Stimulated activated CD4-positive, alpha-beta T cell treated with anti-CD3 and anti-CD28 coated beads, Interleukin-4, amount 100 ng/mL, for 48 hours (primary cell): ENCODE measurements around the gene PPP1R12C.

Source experiments
- DNase-seq, 2 donors: peaks; one replicate each; pipeline ENCODE4 v3.0.0-alpha.2; 2020; ENCODE audit warnings: low read depth in 2 of 2

PPP1R12C gene

DNA sequence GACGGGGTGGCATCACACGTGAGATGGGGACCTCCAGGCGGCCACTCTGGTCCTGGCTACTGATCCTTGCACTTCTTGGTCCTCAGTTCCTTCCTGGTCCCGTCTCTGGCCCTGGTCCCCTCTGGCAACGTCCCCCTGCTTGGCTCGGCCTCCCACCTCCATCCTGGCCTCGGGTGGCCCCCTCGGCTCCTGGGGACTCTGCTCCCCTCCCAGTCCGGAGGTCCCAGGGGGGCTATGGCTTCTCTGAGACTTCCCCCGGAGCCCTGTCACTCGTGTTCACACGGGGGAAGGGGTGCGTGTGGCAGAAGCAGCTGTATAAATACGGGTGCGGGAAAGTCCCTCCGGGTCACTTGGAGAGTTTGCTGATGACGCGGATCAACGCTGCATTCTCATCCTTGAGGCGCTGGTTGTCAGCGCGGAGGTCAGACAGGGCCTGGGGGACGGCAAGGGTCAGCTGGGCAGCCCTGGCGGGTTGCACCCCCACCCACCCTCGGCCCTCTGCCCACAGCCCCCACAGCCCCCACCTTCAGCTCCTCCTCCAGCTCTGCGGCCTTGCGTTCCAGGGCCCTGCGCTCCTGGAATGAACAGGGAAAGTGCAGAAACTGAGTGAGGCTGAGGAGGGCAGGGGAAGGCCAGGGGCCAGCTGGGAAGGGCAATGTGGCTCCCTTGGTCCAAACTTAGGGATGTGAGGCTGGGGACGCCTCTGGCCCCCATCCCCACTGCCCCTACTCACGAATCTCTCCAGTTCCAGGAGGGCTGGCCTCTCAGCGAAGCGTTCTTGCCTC, 26.1 kb downstream of the PPP1R12C start:
- DNase-seq = no peak

DNA sequence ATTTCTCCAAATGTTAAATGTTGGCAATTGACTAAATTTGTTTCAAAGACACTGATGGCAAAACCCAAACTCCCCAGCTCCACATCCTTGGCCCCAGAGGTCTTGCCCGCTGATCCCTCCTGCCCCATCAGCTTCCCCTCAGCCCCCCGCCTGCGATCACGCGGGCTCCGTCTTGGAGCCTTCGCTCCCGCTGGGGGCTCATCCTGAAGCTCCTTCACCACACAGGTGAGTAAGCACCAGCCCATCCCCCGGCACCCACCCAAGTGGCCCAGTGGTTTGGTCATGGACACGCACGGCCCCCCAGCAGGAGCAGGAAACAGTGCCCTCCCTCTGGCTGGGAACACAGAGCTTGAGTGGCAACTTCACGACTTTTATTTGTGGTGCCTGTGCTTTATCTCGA, 26.9 kb downstream of the PPP1R12C start:
- no peak for DNase-seq

DNA sequence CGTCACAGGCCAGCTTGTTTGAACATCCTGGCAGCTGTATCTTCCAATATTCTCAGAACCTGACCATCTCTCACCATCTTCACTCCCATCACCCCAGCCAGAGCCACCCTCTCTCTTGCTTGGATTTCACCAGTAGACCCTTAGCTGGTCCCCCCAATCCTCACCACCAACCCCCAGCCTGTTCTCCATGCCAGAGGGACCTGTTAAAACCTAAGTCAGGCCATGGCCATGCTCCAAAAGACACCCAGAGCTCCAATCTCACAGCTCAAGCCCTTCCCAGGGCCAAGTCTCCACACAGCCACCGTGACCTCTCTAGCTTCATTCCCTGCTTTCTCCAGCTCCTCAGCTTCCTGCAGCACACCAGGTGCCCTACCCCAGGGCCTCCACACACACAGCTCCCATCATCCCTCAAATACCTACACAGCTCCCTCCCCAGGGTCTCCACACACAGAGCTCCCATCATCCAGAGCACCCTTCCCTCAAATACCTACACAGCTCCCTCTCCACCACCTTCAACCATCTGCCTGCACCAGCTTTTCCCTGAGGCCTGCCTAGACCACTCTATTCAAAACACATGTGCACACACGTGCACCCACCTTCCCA, 28.0 kb downstream of the PPP1R12C start:
- DNase-seq = no peak

DNA sequence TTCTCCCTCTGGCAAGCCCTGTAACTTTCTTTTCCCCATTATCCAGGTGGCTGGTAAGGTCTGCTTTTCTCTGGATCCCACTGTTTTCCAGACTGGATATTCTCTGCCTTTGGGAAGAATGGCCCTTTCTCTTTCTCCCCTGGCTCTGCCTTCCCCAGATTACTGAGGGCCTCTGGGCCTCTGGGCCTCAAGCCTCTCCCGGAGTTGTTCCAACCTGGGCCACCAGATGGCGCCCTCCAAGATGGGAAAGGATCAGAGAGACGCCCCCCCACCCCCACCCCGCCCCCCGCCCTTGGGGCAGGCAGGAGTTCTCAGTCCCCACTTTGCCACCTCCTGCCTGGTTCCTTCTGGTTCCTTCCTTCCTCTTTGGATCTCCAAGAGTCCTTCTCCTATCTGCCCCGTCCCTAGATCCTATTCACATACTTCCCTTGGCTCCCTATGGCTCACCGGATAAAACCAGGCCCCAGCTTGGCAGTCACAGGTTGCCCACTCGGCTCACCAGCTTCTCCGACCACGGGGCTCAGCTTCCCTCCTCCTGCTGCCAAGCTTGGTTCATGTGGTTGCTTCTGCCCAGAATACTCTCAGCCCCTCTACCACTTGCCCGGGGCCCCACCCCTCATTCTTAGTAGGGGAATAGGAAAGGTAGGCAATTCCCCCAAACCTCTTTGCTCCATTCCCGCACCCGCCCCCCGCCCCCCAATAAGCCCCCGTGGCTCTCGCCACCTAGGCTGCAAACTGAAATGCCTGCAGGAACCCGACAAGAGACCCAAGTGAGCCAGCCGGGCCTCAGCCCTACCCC, 28.7 kb downstream of the PPP1R12C start:
- peak; percentile 78 to 93 for DNase-seq

DNA sequence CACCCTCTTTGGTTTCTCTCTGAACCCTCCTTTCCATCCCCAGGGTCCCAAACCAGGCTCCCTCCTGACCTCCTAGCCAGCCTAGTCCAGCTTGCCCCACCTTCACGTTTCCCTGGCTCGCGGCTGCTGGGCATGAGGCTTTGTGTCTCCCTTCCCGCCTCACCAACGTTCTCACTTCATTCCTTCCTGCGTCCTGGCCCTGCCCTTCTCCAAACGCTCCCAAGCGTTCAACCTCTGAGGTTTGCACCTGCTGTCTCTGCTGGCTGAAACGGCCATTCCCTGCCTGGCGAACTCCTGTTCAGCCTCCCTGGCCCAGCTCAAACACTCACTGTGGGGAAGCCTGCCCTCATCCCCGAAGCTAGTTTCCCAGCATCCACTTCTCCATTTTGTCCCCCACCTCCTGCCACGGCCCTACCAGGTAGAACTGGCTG, 29.4 kb downstream of the PPP1R12C start:
- DNase-seq = no peak

DNA sequence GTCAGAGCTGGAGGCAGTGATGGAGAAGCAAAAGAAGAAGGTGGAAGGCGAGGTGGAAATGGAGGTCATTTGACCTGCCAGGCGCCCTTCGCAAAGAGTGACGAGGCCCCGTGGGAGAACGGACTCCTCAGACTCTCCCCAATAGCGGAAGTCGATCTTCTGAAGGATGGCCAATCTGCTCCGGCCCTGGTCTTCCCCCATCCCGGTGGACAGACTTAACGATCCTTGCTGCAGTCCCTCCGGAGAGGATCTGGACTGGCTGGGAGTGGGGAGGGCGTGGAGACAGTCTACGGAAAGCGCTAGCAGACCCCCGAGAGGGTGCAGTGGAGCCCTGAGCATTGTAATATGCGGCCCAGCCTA, 29.9 kb downstream of the PPP1R12C start:
- DNase-seq = no peak

DNA sequence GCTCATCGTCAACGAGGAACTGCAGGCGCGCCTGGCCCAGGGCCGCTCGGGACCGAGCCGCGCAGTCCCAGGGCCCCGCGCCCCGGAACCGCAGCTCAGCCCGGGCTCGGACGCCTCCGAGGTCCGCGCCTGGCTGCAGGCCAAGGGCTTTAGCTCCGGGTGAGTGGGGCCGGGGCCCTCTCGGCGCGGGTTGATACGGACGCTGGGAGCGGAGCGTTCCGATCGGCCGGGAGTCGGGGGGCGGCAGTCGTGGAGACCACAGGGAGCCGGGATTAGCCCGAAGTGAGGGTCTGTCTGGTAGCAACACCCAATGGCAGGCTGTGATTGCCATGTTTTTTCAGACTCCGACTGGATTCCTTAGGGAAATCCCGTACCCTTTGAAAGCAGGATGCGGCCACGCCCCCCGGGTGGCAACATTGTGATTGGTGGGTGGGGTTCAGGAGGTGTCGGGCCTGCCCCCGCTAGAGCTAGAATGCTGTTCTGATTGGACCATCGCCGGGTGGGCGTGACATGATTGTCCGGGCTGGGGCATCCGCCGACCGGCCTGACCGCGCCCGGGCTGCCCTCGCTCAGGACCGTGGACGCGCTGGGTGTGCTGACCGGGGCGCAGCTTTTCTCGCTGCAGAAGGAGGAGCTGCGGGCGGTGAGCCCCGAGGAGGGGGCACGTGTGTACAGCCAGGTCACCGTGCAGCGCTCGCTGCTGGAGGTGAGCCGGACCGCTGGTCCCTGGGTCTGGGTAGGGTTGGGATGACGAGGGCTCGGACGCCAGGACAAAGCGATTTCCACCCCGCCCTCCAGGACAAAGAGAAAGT, 30.5 kb downstream of the PPP1R12C start:
- DNase-seq = peak; percentile 41 to 51

DNA sequence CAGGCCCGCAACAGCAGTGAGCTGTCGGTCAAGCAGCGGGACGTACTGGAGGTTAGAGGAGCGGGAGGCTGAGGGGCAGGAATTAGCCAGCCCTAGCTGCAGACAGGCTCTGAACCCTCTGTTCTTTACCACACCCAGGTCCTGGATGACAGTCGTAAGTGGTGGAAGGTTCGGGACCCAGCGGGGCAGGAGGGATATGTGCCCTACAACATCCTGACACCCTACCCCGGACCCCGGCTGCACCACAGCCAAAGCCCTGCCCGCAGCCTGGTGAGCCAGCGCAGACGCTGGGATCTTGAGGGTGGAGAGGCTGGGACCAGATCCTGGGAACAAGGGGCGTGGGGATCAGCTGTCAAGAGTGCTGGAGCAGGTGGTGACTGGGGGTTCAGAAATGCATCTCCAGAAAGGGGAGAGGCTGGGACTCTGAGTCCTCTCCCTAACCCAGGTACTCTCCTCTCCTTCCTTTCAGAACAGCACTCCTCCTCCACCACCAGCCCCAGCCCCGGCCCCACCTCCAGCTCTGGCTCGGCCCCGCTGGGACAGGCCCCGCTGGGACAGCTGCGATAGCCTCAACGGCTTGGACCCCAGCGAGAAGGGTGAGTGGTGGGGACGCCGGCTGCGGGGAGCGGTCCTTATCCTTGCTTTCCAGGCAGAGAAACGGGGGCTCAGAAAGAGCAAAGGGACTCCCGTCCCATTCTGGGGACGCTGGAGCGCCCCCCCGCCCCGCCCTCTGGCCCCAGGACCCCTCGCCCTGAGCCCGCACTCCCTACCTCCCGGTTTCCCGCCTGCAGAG, 31.3 kb downstream of the PPP1R12C start:
- DNase-seq = no peak

DNA sequence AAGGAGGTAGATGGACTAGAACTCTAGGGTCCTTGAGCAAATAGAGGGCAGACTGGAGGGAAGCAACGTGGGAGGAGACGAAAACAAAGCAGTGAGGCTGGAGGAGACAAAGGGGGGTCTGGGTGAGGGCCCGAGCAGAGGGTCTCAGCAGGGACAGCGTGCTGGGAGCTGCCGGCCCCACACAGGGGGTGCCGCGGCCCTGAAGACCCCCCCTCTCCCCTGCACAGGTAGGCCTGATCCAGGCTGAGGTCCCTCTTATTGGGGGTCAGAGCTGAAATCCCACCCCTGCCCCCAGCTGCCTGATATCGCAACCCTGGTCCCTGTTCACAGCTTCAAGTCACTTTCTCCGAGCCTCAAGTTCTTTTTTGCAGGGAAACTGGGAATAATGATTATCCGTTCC, 33.0 kb downstream of the PPP1R12C start:
- no peak for DNase-seq

DNA sequence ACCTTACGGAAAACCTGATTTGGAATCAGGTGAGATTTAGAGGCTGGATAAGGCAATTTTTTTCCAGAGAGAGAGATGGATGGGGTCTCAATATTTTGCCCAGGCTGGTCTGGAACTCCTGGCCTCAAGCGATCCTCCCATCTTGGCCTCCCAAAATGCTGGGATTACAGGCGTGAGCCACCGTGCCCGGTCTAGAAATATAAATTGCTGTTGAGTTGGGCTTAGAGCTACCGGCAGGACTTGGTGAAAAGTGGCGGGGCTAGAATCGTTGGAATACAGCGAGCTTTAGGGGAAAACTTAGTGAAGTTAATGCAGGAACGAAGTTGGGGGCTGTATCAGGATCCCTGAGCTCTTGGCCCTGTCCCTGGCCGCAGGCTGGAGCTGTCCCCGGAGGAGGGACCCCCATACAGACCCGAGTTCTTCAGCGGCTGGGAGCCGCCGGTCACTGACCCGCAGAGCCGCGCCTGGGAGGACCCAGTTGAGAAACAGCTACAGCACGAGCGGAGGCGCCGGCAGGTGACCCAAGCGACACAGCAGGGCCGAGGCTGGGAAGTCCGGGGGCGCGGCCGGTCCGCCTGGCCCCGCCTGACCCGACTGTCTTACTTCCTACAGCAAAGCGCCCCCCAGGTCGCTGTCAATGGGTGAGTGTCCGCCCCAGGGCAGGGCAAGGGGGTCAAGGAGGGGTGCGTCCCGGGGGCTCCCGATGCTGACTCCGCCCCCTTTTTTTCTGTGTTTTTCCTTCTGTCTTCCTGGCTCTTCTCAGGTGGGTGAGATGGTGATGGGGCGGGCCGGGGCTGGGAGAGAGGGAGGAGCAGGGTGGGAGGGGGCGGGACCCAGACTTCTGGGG, 34.2 kb downstream of the PPP1R12C start:
- DNase-seq = no peak

DNA sequence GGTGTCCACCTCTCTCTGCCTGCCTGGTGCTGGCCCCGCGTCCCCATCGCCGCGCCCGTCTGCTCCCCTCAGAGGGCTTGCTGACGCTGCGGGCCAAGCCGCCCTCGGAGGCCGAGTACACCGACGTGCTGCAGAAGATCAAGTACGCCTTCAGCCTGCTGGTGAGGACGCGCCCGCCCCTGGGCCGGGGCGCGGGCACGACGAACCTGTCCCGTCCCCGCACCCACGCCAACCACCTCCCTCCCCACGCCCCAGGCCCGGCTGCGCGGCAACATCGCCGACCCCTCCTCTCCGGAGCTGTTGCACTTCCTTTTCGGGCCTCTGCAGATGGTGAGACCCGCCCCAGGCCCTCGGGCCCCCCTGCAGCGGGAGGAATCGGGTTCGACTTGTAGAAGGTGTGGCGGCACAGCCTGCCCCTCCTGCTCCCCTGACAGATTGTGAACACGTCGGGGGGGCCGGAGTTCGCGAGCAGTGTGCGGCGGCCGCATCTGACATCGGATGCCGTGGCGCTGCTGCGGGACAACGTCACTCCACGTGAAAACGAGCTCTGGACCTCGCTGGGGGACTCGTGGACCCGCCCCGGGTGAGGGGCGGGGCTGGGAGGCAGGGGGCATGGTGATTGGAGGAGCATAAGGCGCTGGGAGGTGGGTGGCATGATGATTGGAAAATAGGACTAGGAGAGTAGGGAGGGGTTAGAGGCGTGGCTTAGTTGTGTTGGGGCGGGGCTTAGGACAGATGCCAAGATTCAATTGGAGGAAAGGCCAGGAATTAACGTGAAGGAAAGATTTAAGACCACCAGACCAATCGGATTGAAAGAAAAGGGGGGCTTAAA, 35.2 kb downstream of the PPP1R12C start:
- DNase-seq = peak; percentile 51 to 62

DNA sequence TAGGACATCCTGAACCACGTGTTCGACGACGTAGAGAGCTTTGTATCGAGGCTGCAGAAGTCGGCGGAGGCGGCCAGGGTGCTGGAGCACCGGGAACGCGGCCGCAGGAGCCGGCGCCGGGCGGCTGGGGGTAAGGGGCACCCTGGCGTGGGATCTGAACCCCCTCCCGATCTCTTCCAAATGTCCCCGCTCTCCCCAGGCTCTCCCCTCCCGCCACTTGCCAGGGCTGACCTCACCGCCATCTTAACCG, 35.7 kb downstream of the PPP1R12C start:
- no peak for DNase-seq

DNA sequence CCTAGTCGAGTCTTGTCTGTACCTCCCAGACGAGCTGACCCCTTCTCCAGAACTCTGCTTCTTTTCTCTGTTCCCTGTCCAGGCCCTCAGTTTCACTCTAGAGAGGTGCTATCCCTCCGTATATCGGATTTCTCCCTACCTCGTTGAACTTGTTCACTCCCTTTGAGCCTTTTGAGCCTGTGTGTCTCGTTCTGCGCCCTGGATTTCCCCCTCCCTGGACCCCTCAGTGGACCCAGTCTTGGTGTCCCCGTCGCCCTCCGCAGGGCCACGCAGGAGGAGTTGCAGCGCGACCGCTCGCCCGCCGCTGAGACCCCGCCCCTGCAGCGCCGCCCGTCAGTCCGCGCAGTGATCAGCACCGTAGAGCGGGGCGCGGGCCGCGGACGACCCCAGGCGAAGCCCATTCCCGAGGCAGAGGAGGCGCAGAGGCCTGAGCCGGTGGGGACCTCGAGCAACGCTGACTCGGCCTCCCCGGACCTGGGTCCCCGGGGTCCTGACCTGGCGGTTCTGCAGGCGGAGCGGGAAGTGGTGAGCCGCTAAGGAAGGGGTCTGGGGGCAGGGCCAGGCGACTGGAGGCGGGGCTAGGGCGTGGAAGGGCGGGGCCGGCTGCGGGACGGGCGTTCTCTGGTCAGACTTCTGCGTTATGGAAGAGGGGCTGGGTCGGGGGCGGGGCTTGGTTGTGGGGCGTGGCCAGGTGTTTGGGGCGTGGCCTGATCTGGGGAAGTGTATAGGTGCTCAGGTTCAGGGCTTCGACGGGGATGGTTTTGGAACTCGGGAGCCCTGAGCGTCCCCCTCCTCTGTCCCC, 36.3 kb downstream of the PPP1R12C start:
- DNase-seq = peak; percentile 77 to 92

DNA sequence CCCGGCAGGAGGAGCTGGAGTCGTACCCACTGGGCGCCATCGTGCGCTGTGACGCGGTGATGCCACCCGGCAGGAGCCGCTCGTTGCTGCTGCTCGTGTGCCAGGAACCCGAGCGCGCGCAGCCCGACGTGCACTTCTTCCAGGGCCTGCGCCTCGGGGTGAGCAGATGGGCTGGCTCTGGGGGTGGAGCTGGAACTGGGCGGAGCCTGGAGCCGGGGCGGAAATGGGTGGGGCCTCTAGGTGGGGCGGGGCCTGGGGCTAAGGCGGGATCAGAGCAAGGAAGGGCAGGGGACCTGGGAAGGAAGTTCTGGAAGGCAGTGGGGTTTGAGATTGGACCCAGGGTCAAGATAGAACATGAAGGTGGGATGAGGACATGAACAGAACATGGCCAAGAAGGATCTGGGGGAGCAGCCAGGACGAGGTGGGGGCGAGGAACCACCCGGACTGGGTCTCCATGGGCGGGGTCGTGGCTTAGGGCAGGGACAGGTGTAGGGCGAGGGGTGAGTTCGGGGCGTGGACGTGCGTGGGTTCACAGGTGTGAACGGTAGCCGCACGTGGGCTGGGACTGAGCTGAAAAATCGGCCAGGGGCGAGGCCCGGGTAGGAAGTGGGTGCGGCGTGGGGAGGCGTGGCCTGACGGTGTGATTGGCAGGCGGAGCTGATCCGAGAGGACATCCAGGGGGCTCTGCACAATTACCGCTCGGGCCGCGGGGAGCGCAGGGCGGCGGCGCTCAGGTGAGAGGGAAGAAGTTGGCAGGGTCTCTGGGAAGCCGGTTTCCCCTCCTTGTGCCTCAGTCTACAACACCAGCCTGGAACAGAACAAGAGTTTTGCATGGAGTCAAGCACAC, 37.1 kb downstream of the PPP1R12C start:
- DNase-seq = peak; percentile 51 to 76

DNA sequence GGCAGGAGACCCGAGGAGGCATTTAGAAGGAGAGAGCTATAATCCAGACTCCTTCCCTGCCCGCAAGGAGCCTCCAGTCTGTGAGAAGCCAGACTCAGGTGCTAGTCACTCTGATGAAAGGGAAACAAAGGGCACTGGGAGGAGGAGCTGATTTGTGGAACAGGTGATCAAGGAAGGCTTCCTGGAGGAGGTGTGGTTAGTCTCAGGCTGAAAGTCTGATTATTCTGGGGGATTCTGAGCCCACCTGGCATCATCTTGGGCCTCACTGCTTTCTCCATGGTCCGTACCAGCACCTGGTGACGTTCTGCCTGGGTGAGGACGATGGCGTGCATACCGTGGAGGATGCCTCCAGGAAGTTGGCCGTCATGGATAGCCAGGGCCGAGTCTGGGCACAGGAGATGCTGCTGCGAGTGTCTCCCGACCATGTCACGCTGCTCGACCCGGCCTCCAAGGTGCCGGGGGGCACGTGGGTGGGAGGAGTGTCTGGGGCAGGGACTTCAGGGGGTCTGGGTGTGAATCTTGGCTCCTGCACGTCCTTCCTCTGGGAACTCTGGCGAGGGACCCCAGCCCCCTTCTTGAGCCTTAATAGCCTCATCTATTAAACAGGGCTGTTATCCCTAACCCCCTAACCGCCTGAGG, 37.9 kb downstream of the PPP1R12C start:
- no peak for DNase-seq

DNA sequence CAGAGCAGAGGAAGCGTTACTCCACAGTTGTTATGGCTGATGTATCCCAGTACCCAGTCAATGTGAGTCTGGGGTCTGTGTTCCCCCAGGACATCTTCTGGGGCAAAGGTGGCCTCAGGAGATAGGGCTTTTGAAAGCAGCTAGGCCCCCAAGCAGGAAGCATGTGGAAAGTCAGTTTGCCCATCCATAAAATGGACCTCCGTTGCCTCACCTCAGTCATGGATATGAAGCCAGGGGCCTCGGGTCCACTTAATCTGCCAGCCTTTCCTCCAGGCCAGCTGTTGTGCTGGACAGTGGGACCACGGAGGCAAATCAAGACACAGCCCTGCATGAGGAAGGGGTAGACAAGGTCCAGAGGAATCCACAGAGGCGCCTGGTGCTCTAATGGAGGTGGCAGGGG, 38.4 kb downstream of the PPP1R12C start:
- no peak for DNase-seq

DNA sequence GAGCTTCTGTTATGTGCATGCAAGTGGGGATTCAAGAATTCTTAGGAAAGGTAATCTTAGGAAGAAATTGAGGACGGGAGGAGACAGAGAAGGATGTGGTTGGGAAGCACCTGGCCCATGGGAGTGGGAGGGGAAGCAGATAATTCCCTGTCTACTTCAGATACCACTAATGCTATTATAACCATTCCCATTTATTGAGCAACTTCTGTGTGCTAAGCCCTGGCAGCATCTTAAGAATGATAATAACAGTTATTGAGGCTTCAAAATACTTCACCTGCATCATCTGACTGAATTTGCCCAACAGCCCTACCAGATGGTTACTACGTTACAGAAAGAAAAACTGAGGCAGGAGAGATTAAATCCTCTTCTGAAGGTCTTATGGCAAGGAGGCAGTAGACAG, 40.3 kb downstream of the PPP1R12C start:
- no peak for DNase-seq
